ENCODE results near the gene FOXQ1.

- TF ChIP-seq CTCF (IDR thresholded peaks at IDR 0.05; ENCODE audit: low read depth, low read length, missing input control) (no peak), MAX (IDR thresholded peaks at IDR 0.05) (peak; percentile 62), FOXA1 (IDR thresholded peaks at IDR 0.05) (peak; percentile 93), REST (IDR thresholded peaks at IDR 0.05) (peak; percentile 53), GABPA (IDR thresholded peaks at IDR 0.05 in 1 of 2, conservative IDR thresholded peaks at IDR 0.05 in 1 of 2) (no peak)
Observed at GRCh38 chr6:1322696-1323219, 10.9 kb downstream of the FOXQ1 start.
